ENCODE measurements around the gene GTF2H4. TPM values are rescaled to one million over a fixed set of nuclear protein-coding genes. Genes with fewer than 3 reads are reported as not detected.

Gene GTF2H4
- total RNA-seq, 1 experiment from 2014 or later = 33.9 TPM

DNA sequence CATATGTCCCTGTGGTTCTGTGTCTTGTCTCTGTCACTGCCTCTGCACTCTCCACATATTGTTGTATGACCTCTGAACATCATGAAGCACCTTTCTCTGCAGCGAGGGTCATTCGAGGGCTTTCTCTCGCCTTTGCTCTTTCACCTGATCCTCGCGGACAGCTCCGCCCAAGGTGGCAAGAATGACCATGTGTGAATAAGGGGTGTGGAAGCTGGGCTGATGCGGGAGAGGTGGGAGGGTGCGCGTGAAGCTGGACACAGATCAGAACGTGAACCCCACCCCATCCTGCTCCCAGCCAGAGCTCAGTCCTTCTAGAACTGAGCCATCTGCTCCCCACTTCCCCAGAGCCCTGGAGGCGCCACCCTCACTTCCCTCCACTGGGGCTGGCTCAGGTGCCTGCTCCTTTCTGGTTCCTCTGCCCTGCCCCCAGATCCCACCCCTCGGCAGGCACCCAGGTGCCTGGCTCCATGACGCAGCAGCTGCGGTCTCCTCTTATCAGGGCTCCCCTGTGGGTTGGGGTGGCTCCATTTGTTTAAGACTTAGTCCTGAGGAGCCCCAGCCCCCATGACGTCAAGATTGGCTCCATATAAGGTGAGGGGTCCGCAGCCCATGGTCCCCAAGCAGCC is 32.5 kb downstream of the GTF2H4 start, which contains the start of gene MUCL3:
MUCL3 (plus strand) TSS at position 613 of the 626 bp plus-strand sequence. CDS start 27 bp downstream, outside the sequence.
- BruUV-seq (replicated peaks) = no TSS peak
- CTCF ChIA-PET = interaction anchor here (0.5 to 3.4 kb wide), 8 partner anchors 14 to 178 kb away, joined by 3 to 38 read pairs (median 4); partner anchors contain the start of gene VARS2
- POLR2A ChIA-PET = interaction anchor here (0.5 to 1.7 kb wide), 5 partner anchors 23 to 1005 kb away, joined by 3 to 4 read pairs (median 4); no protein-coding TSS in a partner anchor

DNA sequence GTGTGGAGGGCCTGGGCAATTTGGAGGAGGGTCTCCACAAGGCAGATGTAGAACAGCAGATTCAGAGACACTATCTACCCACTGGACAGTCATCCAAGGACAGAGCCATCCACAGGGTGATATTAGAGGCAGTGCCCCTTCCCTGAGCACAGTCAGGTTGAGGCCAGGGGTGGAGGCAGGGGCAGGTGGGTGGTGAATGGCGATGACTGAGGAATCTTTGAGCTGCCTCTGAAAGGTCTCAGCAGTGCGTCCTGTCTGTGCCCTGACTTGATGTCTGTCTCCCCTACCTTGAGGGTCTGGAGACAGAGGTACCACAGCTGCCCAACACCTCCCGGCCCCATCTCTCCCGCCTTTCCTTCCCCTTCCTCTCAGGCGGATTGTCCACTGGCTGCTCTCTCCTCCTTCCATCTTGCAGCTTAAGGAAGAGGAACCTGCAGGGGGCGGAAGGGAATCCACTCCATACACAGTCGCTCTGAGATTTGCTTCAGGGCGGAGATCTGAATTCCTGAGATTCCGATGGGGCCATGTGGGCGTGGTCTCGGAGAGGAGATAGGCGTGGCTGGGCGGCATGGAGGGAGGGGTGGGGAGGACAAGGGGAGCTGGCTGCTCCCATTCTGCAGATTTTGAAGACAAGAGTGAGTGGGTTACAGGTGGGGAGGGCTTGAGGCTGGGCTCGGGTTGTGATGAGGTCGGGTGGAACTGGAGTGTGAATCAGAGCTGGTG is 34.5 kb downstream of the GTF2H4 start:
- TF ChIP-seq, protein P1, sequence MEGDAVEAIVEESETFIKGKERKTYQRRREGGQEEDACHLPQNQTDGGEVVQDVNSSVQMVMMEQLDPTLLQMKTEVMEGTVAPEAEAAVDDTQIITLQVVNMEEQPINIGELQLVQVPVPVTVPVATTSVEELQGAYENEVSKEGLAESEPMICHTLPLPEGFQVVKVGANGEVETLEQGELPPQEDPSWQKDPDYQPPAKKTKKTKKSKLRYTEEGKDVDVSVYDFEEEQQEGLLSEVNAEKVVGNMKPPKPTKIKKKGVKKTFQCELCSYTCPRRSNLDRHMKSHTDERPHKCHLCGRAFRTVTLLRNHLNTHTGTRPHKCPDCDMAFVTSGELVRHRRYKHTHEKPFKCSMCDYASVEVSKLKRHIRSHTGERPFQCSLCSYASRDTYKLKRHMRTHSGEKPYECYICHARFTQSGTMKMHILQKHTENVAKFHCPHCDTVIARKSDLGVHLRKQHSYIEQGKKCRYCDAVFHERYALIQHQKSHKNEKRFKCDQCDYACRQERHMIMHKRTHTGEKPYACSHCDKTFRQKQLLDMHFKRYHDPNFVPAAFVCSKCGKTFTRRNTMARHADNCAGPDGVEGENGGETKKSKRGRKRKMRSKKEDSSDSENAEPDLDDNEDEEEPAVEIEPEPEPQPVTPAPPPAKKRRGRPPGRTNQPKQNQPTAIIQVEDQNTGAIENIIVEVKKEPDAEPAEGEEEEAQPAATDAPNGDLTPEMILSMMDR (IDR thresholded peaks at IDR 0.05; ENCODE audit: unreplicated experiment) = peak; percentile 50
- Mint-ChIP-seq H3K27me3 (ENCODE audit: insufficient read depth, unreplicated experiment) (no peaks in the 10 kb centered on the region), H3K27ac (ENCODE audit: low read depth, unreplicated experiment) (peak overlapping the region; percentile 43), H3K36me3 (ENCODE audit: insufficient read depth, unreplicated experiment) (no peaks in the 10 kb centered on the region), H3K9me3 (ENCODE audit: unreplicated experiment) (no peaks in the 10 kb centered on the region), H3K4me3 (ENCODE audit: unreplicated experiment) (peak overlapping the region; percentile 54), H3K4me1 (ENCODE audit: insufficient read depth, unreplicated experiment) (peaks cover 29% of the 10 kb centered on the region)
- CTCF ChIA-PET = interaction anchor here (0.7 to 3.4 kb wide), 11 partner anchors 16 to 296 kb away, joined by 3 to 38 read pairs (median 5); partner anchors contain the start of gene VARS2
- BruUV-seq (replicated peaks) = no TSS peak
- peak; percentile 88 for DNase-seq (ENCODE audit: unreplicated experiment)
- POLR2A ChIA-PET = interaction anchor here (0.6 to 1.7 kb wide), 10 partner anchors 16 to 128 kb away, joined by 3 to 11 read pairs (median 4); no protein-coding TSS in a partner anchor
- intact Hi-C loops (cut with micrococcal nuclease) = loop anchor here (1.0 kb wide), 2 partner anchors 27 to 128 kb away; no protein-coding TSS in a partner anchor

More for the DNA sequence above, 32.5 kb downstream of the GTF2H4 start, which contains the start of gene MUCL3:
- intact Hi-C loops (cut with micrococcal nuclease) = no loop called here
- H3K4me3 Mint-ChIP-seq (ENCODE audit: unreplicated experiment) = no peak within 1 kb of the TSS
- no peak for DNase-seq (ENCODE audit: unreplicated experiment)
- H3K27me3 Mint-ChIP-seq (ENCODE audit: insufficient read depth, unreplicated experiment) = no peaks in the 10 kb centered on the region
- TF ChIP-seq, protein P1 (IDR thresholded peaks at IDR 0.05; ENCODE audit: unreplicated experiment) = no peak
- H3K4me1 Mint-ChIP-seq (ENCODE audit: insufficient read depth, unreplicated experiment) = peaks cover 39% of the 10 kb centered on the region
- peak within 1 kb of the TSS; percentile 65 for H3K27ac Mint-ChIP-seq (ENCODE audit: low read depth, unreplicated experiment)
- no peaks in the 10 kb centered on the region for H3K9me3 Mint-ChIP-seq (ENCODE audit: unreplicated experiment)
- no peaks in the 10 kb centered on the region for H3K36me3 Mint-ChIP-seq (ENCODE audit: insufficient read depth, unreplicated experiment)

DNA sequence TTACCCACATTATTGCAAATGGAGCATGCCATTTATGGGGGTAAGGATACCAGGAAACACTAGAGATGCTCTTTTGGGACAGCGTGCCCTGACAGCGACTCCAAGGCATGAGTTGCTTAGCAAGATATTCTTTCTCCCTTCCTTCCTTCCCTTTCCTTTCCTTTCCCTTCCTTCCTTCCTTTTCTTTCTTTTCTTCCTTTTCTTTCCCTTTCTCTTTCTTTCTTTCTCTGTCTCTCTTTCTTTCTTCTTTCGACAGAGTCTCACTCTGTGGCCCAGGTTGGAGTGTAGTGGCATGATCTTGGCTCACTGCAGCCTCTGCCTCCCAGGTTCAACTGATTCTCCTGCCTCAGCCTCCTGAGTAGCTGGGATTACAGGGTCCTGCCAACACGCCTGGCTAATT is 36.0 kb downstream of the GTF2H4 start:
- ChIA-PET POLR2A (interaction anchor here (0.7 to 1.2 kb wide), 2 partner anchors 12 to 17 kb away, joined by 3 to 4 read pairs; no protein-coding TSS in a partner anchor), CTCF (no interaction called here)
- Mint-ChIP-seq H3K9me3 (ENCODE audit: unreplicated experiment) (no peaks in the 10 kb centered on the region), H3K4me3 (ENCODE audit: unreplicated experiment) (no peak overlapping the region), H3K27ac (ENCODE audit: low read depth, unreplicated experiment) (no peak overlapping the region), H3K36me3 (ENCODE audit: insufficient read depth, unreplicated experiment) (no peaks in the 10 kb centered on the region), H3K4me1 (ENCODE audit: insufficient read depth, unreplicated experiment) (peaks cover 25% of the 10 kb centered on the region), H3K27me3 (ENCODE audit: insufficient read depth, unreplicated experiment) (no peaks in the 10 kb centered on the region)
- TF ChIP-seq, protein P1 (IDR thresholded peaks at IDR 0.05; ENCODE audit: unreplicated experiment) = no peak
- no TSS peak for BruUV-seq (replicated peaks)
- intact Hi-C loops (cut with micrococcal nuclease) = no loop called here
- DNase-seq (ENCODE audit: unreplicated experiment) = no peak

DNA sequence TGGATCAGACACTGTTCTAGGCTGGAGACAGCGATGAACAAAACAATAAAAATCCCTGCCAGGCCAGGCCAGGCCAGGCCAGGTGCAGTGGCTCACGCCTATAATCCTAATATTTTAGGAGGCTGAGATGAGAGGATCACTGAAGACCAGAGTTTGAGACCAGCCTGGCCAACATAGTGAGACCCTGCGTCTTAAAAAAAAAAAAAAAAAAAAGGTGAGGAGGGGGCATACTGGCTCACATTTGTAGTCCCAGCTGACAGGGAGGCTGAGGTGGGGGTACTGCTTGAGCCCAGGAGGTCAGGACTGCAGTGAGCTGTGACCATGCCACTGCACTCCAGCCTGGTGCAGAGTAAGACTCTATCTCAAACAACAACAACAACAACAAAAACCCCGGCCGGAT is 37.3 kb downstream of the GTF2H4 start:
- BruUV-seq (replicated peaks) = no TSS peak
- CTCF ChIA-PET = interaction anchor here (0.9 to 2.1 kb wide), 3 partner anchors 14 to 125 kb away, joined by 4 to 6 read pairs (median 5); partner anchors contain the start of gene SFTA2
- Mint-ChIP-seq H3K36me3 (ENCODE audit: insufficient read depth, unreplicated experiment) (no peaks in the 10 kb centered on the region), H3K27me3 (ENCODE audit: insufficient read depth, unreplicated experiment) (no peaks in the 10 kb centered on the region), H3K4me1 (ENCODE audit: insufficient read depth, unreplicated experiment) (peaks cover 12% of the 10 kb centered on the region), H3K27ac (ENCODE audit: low read depth, unreplicated experiment) (no peak overlapping the region), H3K4me3 (ENCODE audit: unreplicated experiment) (no peak overlapping the region), H3K9me3 (ENCODE audit: unreplicated experiment) (peaks cover 7% of the 10 kb centered on the region)
- POLR2A ChIA-PET = interaction anchor here (1.2 kb wide), 1 partner anchor 11 kb away, joined by 4 read pairs; no protein-coding TSS in a partner anchor
- no peak for DNase-seq (ENCODE audit: unreplicated experiment)
- intact Hi-C loops (cut with micrococcal nuclease) = no loop called here
- TF ChIP-seq, protein P1 (IDR thresholded peaks at IDR 0.05; ENCODE audit: unreplicated experiment) = no peak

Measured in MCF 10A (cell line).